H1 (cell line): ENCODE results near the gene EPN3. TPM values are rescaled to one million over a fixed set of nuclear protein-coding genes. Genes with fewer than 3 reads are reported as not detected.

Experiments
- CTCF ChIA-PET: fragments of 300-600 bp; sonication (Branson Sonifier 250); formaldehyde crosslinking; loops from one replicate; lab custom pipeline; 2021; ENCODE audit not compliant: partially characterized antibody; lab: Charles Lee
- POLR2A ChIA-PET: fragments of 300-600 bp; sonication (Branson Sonifier 250); formaldehyde crosslinking; loops from one replicate; lab custom pipeline; 2021; ENCODE audit warnings: inconsistent platforms; ENCODE audit not compliant: partially characterized antibody; lab: Charles Lee
- DNase-seq, 2 experiments: peaks; one replicate each; pipeline versions ENCODE4 v3.0.0 to v3.0.0-alpha.2; 2010 to 2022; ENCODE audit warnings: low spot score in 2 of 2, low read depth in 1 of 2, mixed read lengths in 1 of 2
- FAIRE-seq: peaks from 2 replicates; lab custom pipeline; 2011; peaks lifted over from hg19 to GRCh38; lab: Jason Lieb, UNC
- H2AFZ ChIP-seq: 2 replicates; pipeline ENCODE4 v1.8.1; 2012; ENCODE audit warnings: low read length, inconsistent platforms
- H2AK5ac ChIP-seq: 2 replicates; pipeline ENCODE4 v1.6.1; 2013; ENCODE audit warnings: low read depth, low read length
- H2BK120ac ChIP-seq: replicated peaks from 2 replicates; pipeline ENCODE3; 2013; ENCODE audit warnings: low read depth, low read length, inconsistent platforms
- H2BK12ac ChIP-seq: 2 replicates; pipeline ENCODE4 v1.6.1; 2013; ENCODE audit warnings: low read depth, low read length
- H2BK15ac ChIP-seq: 2 replicates; pipeline ENCODE4 v1.6.1; 2013; ENCODE audit warnings: low read length
- H2BK20ac ChIP-seq: 2 replicates; pipeline ENCODE4 v1.6.1; 2013; ENCODE audit warnings: low read length
- H2BK5ac ChIP-seq: 2 replicates; pipeline ENCODE4 v1.6.1; 2013; ENCODE audit warnings: low read depth, low read length
- H3K14ac ChIP-seq: 2 replicates; pipeline ENCODE4 v1.6.1; 2013; ENCODE audit warnings: inconsistent platforms; ENCODE audit not compliant: insufficient read length
- H3K18ac ChIP-seq: 2 replicates; pipeline ENCODE4 v1.6.1; 2013; ENCODE audit warnings: low read length; ENCODE audit errors: extremely low read depth
- H3K23ac ChIP-seq: 2 replicates; pipeline ENCODE4 v1.6.1; 2013; ENCODE audit warnings: inconsistent platforms; ENCODE audit not compliant: insufficient read length
- H3K23me2 ChIP-seq: 2 replicates; pipeline ENCODE4 v1.6.1; 2013; ENCODE audit warnings: low read depth, low read length
- H3K27ac ChIP-seq: 2 replicates; pipeline ENCODE4 v1.6.1; 2011; ENCODE audit warnings: low read depth, low read length, inconsistent platforms
- H3K27me3 ChIP-seq, 4 experiments: replicated peaks in 1 of 4; 1 replicate in 1 of 4; 2 replicates in 3 of 4; pipeline versions ENCODE4 v1.6.1 to v1.8.1; 2011 to 2013; ENCODE audit warnings: low read length in 3 of 4, mild to moderate bottlenecking in 3 of 4, inconsistent platforms in 2 of 4, mixed read lengths in 2 of 4, moderate library complexity in 1 of 4; ENCODE audit not compliant: control insufficient read depth in 3 of 4, insufficient read depth in 3 of 4; ENCODE audit errors: extremely low read depth in 1 of 4
- H3K36me3 ChIP-seq, 4 experiments: 2 replicates each; pipeline versions ENCODE4 v1.6.1 to v1.8.1; 2011 to 2013; ENCODE audit warnings: mild to moderate bottlenecking in 4 of 4, low read length in 3 of 4, moderate library complexity in 2 of 4, control low read depth in 1 of 4, inconsistent platforms in 1 of 4; ENCODE audit not compliant: insufficient read depth in 4 of 4, control insufficient read depth in 2 of 4
- H3K4ac ChIP-seq: replicated peaks from 2 replicates; pipeline ENCODE3; 2013; ENCODE audit warnings: low read length, low read depth, mixed read lengths, inconsistent platforms; ENCODE audit not compliant: insufficient read length
- H3K4me1 ChIP-seq, 4 experiments: replicated peaks in 1 of 4; 1 replicate in 1 of 4; 2 replicates in 3 of 4; pipeline versions ENCODE4 v1.6.1 to v1.8.1; 2011 to 2013; ENCODE audit warnings: low read length in 3 of 4, inconsistent platforms in 2 of 4, mixed read lengths in 1 of 4; ENCODE audit not compliant: insufficient read depth in 4 of 4, control insufficient read depth in 3 of 4
- H3K4me2 ChIP-seq, 2 experiments: 2 replicates each; pipeline versions ENCODE4 v1.6.1 to v1.8.1; 2011 to 2013; ENCODE audit warnings: low read depth in 2 of 2, low read length in 2 of 2, control low read depth in 1 of 2, inconsistent platforms in 1 of 2, mild to moderate bottlenecking in 1 of 2; ENCODE audit not compliant: insufficient read depth in 1 of 2
- H3K4me3 ChIP-seq, 4 experiments: fragments of 200-600, 300-600 bp in 1 of 4; sonication (generic), shearing (Covaris generic), sonication (Bioruptor Twin) in 1 of 4; 2 replicates each; pipeline versions ENCODE4 v1.5.1 to v1.8.1; 2011 to 2016; ENCODE audit warnings: low read length in 4 of 4, low read depth in 3 of 4, control low read depth in 2 of 4, inconsistent platforms in 2 of 4, mild to moderate bottlenecking in 2 of 4, mixed read lengths in 1 of 4, moderate library complexity in 1 of 4; ENCODE audit not compliant: insufficient read depth in 2 of 4; ENCODE audit errors: extremely low read depth in 1 of 4
- H3K56ac ChIP-seq: replicated peaks from 2 replicates; pipeline ENCODE3; 2013; ENCODE audit warnings: low read depth, mild to moderate bottlenecking, mixed read lengths, low read length, inconsistent platforms; ENCODE audit not compliant: insufficient read length
- H3K79me1 ChIP-seq: 2 replicates; pipeline ENCODE4 v1.6.1; 2013; ENCODE audit warnings: low read depth, low read length, control low read depth
- H3K79me2 ChIP-seq, 2 experiments: 2 replicates each; pipeline versions ENCODE4 v1.6.1 to v1.8.1; 2012 to 2013; ENCODE audit warnings: low read length in 2 of 2, mild to moderate bottlenecking in 2 of 2, inconsistent platforms in 1 of 2; ENCODE audit not compliant: insufficient read depth in 2 of 2, control insufficient read depth in 1 of 2
- H3K9ac ChIP-seq, 4 experiments: replicated peaks in 1 of 4; 1 replicate in 1 of 4; 2 replicates in 3 of 4; pipeline versions ENCODE4 v1.6.1 to v1.8.1; 2011 to 2013; ENCODE audit warnings: low read depth in 3 of 4, low read length in 3 of 4, control low read depth in 2 of 4, mild to moderate bottlenecking in 2 of 4, moderate library complexity in 2 of 4, inconsistent platforms in 1 of 4; ENCODE audit errors: extremely low read depth in 1 of 4
- H3K9me3 ChIP-seq, 2 experiments: 2 replicates each; pipeline versions ENCODE4 v1.6.1 to v1.8.1; 2012 to 2013; ENCODE audit warnings: mild to moderate bottlenecking in 2 of 2, moderate library complexity in 2 of 2, control low read depth in 1 of 2, inconsistent platforms in 1 of 2, low read depth in 1 of 2, low read length in 1 of 2, mixed read lengths in 1 of 2; ENCODE audit not compliant: insufficient read depth in 2 of 2
- H4K20me1 ChIP-seq, 2 experiments: replicated peaks in 1 of 2; 2 replicates each; pipeline versions ENCODE3 to v1.8.1; 2011 to 2013; ENCODE audit warnings: inconsistent platforms in 2 of 2, low read length in 2 of 2, mild to moderate bottlenecking in 1 of 2; ENCODE audit not compliant: insufficient read depth in 2 of 2, control insufficient read depth in 1 of 2
- H4K5ac ChIP-seq: 2 replicates; pipeline ENCODE4 v1.6.1; 2013; ENCODE audit warnings: low read length, low read depth, mixed read lengths, inconsistent platforms; ENCODE audit not compliant: insufficient read length
- H4K8ac ChIP-seq: 2 replicates; pipeline ENCODE4 v1.8.0; 2013; ENCODE audit warnings: mild to moderate bottlenecking, moderate library complexity, low read length, inconsistent platforms; ENCODE audit not compliant: insufficient read depth; ENCODE audit errors: extremely low read depth
- H4K91ac ChIP-seq: replicated peaks from 2 replicates; pipeline ENCODE3; 2013; ENCODE audit warnings: low read length, mixed read lengths, inconsistent platforms; ENCODE audit not compliant: insufficient read length
- BCL11A ChIP-seq, 2 experiments: IDR thresholded peaks; one replicate each; pipeline ENCODE4 v1.6.1; 2011; ENCODE audit warnings: low read depth in 2 of 2, low read length in 2 of 2, mild to moderate bottlenecking in 2 of 2
- CREB1 ChIP-seq: IDR thresholded peaks from 2 replicates; pipeline ENCODE4 v1.6.1; 2012; ENCODE audit warnings: inconsistent platforms
- EZH2 ChIP-seq: fragments of 200-600 bp; sonication (generic); IDR thresholded peaks from 2 replicates; pipeline ENCODE4 v1.7.1; 2012; ENCODE audit warnings: low read depth, mild to moderate bottlenecking, moderate library complexity, low read length, inconsistent platforms; ENCODE audit not compliant: severe bottlenecking
- MAX ChIP-seq: IDR thresholded peaks from 2 replicates; pipeline ENCODE4 v1.6.1; 2012; ENCODE audit warnings: inconsistent platforms
- SP1 ChIP-seq: IDR thresholded peaks from 2 replicates; pipeline ENCODE4 v1.6.1; 2011; ENCODE audit warnings: low read depth, low read length
- SRF ChIP-seq: IDR thresholded peaks from 2 replicates; pipeline ENCODE4 v1.6.1; 2011; ENCODE audit warnings: mild to moderate bottlenecking, low read depth, low read length, moderate library complexity
- WGBS, 2 experiments: shearing (Covaris generic) in 1 of 2; methylation state at CpG; one replicate each; pipeline versions ENCODE4 v1.1.6 to v1.1.7; 2013 to 2015; ENCODE audit warnings: low lambda C conversion rate in 2 of 2, mixed read lengths in 2 of 2, inconsistent platforms in 1 of 2, low coverage in 1 of 2, missing lambda C conversion rate in 1 of 2; ENCODE audit not compliant: insufficient replicate concordance in 2 of 2, insufficient coverage in 1 of 2, insufficient read length in 1 of 2; ENCODE audit errors: extremely low coverage in 1 of 2, missing lambda C conversion rate in 1 of 2; 5-methylcytosine and 5-hydroxymethylcytosine counted together
- polyA plus RNA-seq, 7 experiments: library from polyadenylated mRNA; depleted of rRNA in 3 of 7; stranded (reverse) in 5 of 7; unstranded in 2 of 7; fragments of >200 nt in 5 of 7; fragments of 200-250 nt in 2 of 7; gene quantifications; 1 replicate in 5 of 7; 2 replicates in 1 of 7; 4 replicates in 1 of 7; pipeline versions ENCODE4 v1.2.1 to v1.2.3, GENCODE V29; 2011 to 2013; ENCODE audit warnings: missing spikeins in 2 of 7, mixed read lengths in 2 of 7
- total RNA-seq: library from RNA; stranded (reverse); fragmentation: NEBNext Ultra II Directional; extraction: Animal tissue kit (Norgen Biotek cat#: 25700); gene quantifications from 2 replicates; pipeline ENCODE4 v1.2.1, GENCODE V29; 2021

EPN3 gene
- total and polyA plus RNA-seq, 2 of the 8 experiments (the other 6 are each of a cell fraction or from before 2014, with no cell fraction given), result 6.7 to 7.9 TPM

GRCh38 chr17:50551884-50552283 is 19.3 kb downstream of the EPN3 start:
- Histone ChIP-seq H3K36me3 (no peaks in the 10 kb centered on the region), H2BK15ac (no peak overlapping the region), H2BK12ac (no peak overlapping the region), H3K9ac (no peak overlapping the region), H3K9me3 (no peaks in the 10 kb centered on the region), H4K5ac (no peak overlapping the region), H3K18ac (no peak overlapping the region), H3K4ac (no peak overlapping the region), H3K23ac (no peak overlapping the region), H4K20me1 (no peaks in the 10 kb centered on the region), H3K4me2 (no peak overlapping the region), H4K8ac (no peak overlapping the region), H4K91ac (no peak overlapping the region), H2BK20ac (no peak overlapping the region), H2AFZ (no peak overlapping the region), H2BK5ac (no peak overlapping the region), H3K56ac (no peak overlapping the region), H2BK120ac (no peak overlapping the region), H3K79me2 (no peaks in the 10 kb centered on the region), H3K14ac (no peak overlapping the region), H3K4me3 (no peak overlapping the region), H2AK5ac (no peak overlapping the region), H3K79me1 (no peaks in the 10 kb centered on the region), H3K27ac (no peak overlapping the region), H3K27me3 (0 out of 7 replicates have a peak, but pooled peaks cover 0 to 2% (median 0%) of the 10 kb centered on the region in 4 experiments), H3K23me2 (no peaks in the 10 kb centered on the region), H3K4me1 (peaks cover 3 to 12% (median 6%) of the 10 kb centered on the region in 4 experiments)
- TF ChIP-seq MAX (no peak), BCL11A (IDR thresholded peaks at IDR 0.05; ENCODE audit: low read depth in 2 of 2, low read length in 2 of 2) (no peak), EZH2 (no peak), SRF (no peak), CREB1 (no peak), SP1 (no peak)
- POLR2A ChIA-PET, result interaction anchor here (0.8 to 1.3 kb wide), 2 partner anchors 15 to 110 kb away, joined by 3 read pairs; no protein-coding TSS in a partner anchor
- CTCF ChIA-PET, result interaction anchor here (1.1 to 12.4 kb wide), 19 partner anchors 9 to 144 kb away, joined by 3 to 404 read pairs (median 17); partner anchors contain the start of gene CACNA1G
- FAIRE-seq (no peak), DNase-seq (no peak)
- 94% methylated on average over 10 of the region's 12 CpGs; no CpG with 5 or more reads in 1 of the 2 experiments for WGBS, 2 experiments
